C4-2B (cell line): ENCODE data around the gene IFT52.

Source experiments
- H3K27ac ChIP-seq: fragments of 450-650 bp; 2 replicates; pipeline ENCODE4 v1.5.1; 2017
- CTCF ChIP-seq: fragments of 450-650 bp; conservative IDR thresholded peaks from 2 replicates; pipeline ENCODE4 v1.5.1; 2017; ENCODE audit warnings: mild to moderate bottlenecking
- ZFX ChIP-seq: fragments of 450-650 bp; IDR thresholded peaks from 2 replicates; pipeline ENCODE4 v1.6.1; 2017

IFT52 gene

GRCh38 chr20:43666376-43667328, 75.9 kb downstream of the IFT52 start, which contains the start of gene MYBL2:
TSS of gene MYBL2 (plus strand) at chr20:43667114. CDS start at chr20:43667284, 170 bp downstream.
- H3K27ac ChIP-seq: peak within 1 kb of the TSS; percentile 74
- no peak for TF ChIP-seq ZFX

- TF ChIP-seq ZFX (peak; percentile 55; the same call in 1 of the 2 replicates), CTCF (no peak)
- peak overlapping the region; percentile 74 for H3K27ac ChIP-seq
Observed at GRCh38 chr20:43667341-43668132, 76.8 kb downstream of the IFT52 start.

- no peak overlapping the region for H3K27ac ChIP-seq
- TF ChIP-seq ZFX: no peak
- no peak for TF ChIP-seq CTCF
Observed at GRCh38 chr20:43669332-43669731, 78.6 kb downstream of the IFT52 start.

- TF ChIP-seq ZFX: no peak
- no peak for TF ChIP-seq CTCF
- no peak overlapping the region for H3K27ac ChIP-seq
Observed at GRCh38 chr20:43670423-43670822, 79.7 kb downstream of the IFT52 start.

- no peak for TF ChIP-seq CTCF
- TF ChIP-seq ZFX: no peak
- no peak overlapping the region for H3K27ac ChIP-seq
Observed at GRCh38 chr20:43676368-43676767, 85.6 kb downstream of the IFT52 start.

- no peak for TF ChIP-seq ZFX
- TF ChIP-seq CTCF: no peak
- H3K27ac ChIP-seq: no peak overlapping the region
Observed at GRCh38 chr20:43680981-43681380, 90.2 kb downstream of the IFT52 start.

GRCh38 chr20:43681468-43681942, 90.8 kb downstream of the IFT52 start:
- no peak overlapping the region for H3K27ac ChIP-seq
- no peak for TF ChIP-seq CTCF
- no peak for TF ChIP-seq ZFX
